ENCODE measurements around the gene PNPLA7.

The PNPLA7 gene

DNA sequence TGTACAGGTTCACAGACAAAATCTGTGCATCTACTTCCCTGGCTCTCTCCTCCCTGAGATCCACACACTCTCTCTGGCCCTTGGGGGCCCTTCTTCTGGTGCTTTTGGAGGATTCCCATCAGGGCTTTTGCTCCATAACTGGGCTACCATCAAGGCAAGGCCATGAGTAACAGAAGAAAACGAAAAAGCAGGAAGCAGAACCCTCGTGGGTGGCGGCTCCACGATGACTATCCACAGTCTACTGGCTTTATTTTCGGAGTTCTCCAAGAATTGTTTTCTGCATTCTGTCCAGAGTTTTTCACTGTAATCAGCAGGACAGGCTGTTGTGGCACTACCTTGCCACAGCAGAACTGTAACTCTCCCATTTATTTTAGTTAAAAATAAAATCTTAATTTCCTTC lies 19.9 kb downstream of the PNPLA7 start:
- TF ChIP-seq, protein P1, sequence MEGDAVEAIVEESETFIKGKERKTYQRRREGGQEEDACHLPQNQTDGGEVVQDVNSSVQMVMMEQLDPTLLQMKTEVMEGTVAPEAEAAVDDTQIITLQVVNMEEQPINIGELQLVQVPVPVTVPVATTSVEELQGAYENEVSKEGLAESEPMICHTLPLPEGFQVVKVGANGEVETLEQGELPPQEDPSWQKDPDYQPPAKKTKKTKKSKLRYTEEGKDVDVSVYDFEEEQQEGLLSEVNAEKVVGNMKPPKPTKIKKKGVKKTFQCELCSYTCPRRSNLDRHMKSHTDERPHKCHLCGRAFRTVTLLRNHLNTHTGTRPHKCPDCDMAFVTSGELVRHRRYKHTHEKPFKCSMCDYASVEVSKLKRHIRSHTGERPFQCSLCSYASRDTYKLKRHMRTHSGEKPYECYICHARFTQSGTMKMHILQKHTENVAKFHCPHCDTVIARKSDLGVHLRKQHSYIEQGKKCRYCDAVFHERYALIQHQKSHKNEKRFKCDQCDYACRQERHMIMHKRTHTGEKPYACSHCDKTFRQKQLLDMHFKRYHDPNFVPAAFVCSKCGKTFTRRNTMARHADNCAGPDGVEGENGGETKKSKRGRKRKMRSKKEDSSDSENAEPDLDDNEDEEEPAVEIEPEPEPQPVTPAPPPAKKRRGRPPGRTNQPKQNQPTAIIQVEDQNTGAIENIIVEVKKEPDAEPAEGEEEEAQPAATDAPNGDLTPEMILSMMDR (IDR thresholded peaks at IDR 0.05): no peak

DNA sequence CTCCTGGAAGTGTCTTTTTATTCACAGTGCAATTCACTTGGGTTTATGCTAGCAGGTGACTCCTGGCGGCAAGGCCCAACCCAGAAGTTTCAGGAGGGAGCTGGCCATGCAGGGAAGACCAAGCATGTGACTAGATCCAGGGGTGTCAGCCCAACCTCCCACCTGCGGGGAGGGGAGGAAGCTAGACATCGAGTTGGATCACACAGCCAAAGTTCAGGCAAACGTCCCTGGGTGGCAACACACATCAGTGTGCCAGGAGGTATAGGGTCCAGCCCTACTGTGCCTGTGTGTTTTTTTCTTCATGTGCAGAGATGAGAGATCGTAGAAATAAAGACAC lies 25.3 kb downstream of the PNPLA7 start:
- TF ChIP-seq, protein P1 (IDR thresholded peaks at IDR 0.05): no peak

DNA sequence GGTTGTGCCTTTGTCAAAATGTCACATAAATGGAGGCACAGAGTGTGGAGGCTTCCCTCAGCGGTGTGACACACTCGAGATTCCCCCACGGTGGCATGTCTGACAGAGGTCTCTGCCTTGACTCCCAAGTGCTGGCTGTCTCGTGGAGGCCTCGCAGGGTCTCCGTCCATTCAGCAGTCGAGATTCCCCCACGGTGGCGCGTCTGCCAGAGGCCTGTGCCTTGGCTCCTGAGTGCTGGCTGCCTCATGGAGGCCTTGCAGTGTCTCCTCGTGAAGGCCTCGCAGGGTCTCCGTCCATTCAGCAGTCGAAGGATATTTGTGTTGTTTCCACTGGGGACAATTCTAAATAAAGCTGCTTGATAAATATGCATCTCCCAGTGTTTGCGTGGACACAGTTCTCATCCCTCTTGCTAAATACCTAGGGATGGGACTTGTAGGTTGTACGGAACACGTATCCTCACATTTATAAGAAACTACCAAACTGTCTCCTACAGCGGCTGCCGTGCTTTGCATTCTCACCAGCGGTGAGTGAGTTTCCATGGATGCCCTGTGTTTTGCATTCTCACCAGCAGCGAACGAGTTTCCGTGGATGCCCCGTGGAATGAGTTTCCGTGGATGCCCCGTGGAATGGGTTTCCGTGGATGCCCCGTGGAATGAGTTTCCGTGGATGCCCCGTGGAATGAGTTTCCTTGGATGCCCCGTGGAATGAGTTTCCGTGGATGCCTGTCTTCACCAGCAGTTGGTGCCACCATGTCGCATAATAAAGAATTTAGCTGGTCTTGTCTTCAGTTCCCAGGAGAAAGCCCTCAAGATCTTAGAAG lies 25.8 kb downstream of the PNPLA7 start:
- TF ChIP-seq, protein P1 (IDR thresholded peaks at IDR 0.05): no peak

DNA sequence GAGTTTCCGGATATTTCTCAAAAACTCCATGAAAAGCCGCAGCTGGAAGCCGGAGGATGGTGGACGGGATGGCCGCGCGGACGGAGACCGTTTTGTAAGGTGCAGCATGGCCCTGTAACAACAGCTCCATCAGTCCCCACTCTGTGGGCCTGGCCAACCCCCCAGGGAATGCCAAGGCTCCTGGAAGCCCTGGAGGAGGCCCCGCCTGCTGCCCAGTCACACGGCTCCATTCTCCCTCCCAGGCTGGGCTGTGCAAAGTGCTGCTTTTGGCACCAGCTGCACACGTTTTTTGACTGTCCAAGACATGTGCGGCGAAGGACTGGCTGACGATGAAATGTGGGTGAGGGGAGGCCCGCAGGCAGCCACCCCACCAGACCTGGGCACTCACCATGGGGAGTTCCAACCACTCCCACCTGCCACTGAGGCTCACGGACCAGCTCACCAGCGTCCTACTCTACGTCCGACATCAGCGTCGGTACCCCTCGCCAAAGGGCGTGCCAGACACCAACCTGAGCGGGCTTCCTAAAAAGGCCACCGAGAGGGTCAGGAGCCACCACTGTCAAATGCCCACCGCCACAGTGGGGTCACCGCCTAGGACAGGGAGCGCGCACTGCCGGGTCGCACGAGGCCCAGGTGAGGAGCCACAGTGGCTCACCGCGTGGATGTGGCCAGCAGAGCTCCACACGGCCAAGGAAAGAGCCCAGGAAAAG lies 27.3 kb downstream of the PNPLA7 start:
- TF ChIP-seq, protein P1 (IDR thresholded peaks at IDR 0.05): no peak

DNA sequence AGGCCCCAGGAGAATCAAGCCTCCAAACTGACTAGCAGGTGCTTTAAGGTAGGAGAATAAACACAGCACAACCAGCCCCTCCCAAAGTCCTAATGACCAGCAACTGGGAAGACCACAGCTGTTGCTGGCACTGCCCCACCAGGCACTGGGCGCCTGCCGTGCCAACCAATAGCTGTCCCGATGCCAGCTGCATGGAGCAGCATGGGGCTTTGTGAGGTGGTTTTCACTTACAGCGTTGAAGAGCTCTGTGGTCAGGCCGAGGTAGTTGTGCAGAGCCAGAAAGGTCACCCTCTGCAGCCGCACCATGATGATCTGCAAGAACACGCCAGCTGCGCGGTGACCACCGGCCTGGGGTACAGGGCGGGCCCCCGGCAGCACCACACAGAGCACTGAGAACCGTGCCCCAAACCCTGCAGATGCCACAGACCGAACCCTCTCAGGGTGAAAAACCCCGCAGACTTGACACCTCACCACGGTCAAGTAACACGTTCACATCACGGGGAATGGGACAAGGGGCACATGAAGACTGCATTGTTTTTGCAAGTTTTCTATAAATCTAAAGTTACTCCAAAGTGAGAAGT lies 28.7 kb downstream of the PNPLA7 start:
- TF ChIP-seq, protein P1 (IDR thresholded peaks at IDR 0.05): no peak

DNA sequence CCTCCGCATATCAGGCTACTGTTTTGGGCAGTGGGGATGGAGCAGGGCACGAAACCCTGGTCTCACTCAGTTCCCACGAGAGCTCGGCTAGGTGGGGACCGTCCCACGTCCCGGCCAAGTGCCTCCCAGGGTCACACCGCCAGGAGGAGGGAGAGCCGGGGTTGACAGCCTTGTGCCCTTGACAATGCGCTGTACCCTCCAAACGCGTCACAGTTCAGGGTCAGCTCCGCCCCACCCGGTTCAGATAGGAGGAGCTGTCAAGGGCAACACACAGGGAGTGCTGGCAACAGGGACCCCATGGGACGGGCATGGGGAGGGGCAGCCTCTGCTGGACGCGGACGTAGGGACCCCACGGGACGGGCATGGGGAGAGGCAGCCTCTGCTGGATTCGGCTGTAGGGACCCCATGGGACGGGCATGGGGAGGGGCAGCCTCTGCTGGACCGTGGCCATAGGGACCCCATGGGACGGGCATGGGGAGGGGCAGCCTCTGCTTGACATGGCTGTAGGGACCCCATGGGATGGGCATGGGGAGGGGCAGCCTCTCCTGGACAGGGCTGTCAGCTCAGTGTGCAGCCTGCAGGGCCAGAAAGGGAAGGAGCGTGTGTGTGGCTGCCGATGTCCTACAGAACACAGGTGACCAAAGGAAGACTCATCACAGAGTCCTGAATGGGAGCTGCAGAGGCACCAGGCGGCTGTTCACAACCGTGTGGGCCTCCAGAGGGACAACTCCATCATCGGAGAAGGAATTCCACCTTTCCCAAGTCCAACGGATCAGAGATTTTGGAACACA lies 29.4 kb downstream of the PNPLA7 start:
- TF ChIP-seq, protein P1 (IDR thresholded peaks at IDR 0.05): no peak

DNA sequence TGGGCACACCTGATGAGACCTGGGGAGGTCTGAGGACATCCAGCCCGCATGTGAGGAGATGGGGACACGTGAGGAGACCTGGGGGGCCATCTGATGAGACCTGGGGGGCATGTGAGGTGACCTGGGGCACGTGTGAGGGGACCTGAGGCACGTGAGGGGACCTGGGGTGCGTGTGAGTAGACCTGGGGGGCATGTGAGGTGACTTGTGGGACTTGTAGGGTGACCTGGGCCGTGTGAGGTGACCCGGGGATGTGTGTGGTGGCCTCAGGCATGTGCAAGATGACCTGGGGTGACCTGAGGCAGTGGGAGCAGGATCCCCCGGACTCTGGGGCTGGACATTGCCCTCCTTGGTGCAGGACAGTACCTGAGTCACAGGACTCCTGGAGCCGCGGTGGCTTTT lies 30.6 kb downstream of the PNPLA7 start:
- TF ChIP-seq, protein P1 (IDR thresholded peaks at IDR 0.05): no peak
